K562 (cell line): ENCODE measurements around the gene B2M. TPM values are rescaled to one million over a fixed set of nuclear protein-coding genes. Genes with fewer than 3 reads are reported as not detected.

Source experiments
- CREM ChIP-seq: IDR thresholded peaks from 2 replicates; pipeline ENCODE4 v1.6.1; 2014; ENCODE audit warnings: antibody characterized with exemption, low read depth
- NR1H2 ChIP-seq: sonication (generic); formaldehyde crosslinking; IDR thresholded peaks from 2 replicates; pipeline ENCODE4 v1.4.0; 2020; ENCODE audit warnings: mild to moderate bottlenecking, missing genetic modification reagents
- PHTF2 ChIP-seq: fragments of 250-450 bp; sonication (Bioruptor Pico); IDR thresholded peaks from 2 replicates; pipeline ENCODE4 v1.5.0; 2021; ENCODE audit warnings: mild to moderate bottlenecking
- ZBTB8A ChIP-seq: fragments of 450-650 bp; IDR thresholded peaks from 2 replicates; pipeline ENCODE4 v1.6.1; 2018; ENCODE audit warnings: mild to moderate bottlenecking, moderate library complexity; ENCODE audit not compliant: partially characterized antibody
- ZEB2 ChIP-seq: fragments of 450-650 bp; IDR thresholded peaks from 2 replicates; pipeline ENCODE4 v1.6.1; 2016
- polyA plus RNA-seq, 8 experiments: library from polyadenylated mRNA; depleted of rRNA in 4 of 8; stranded (reverse) in 5 of 8; unstranded in 3 of 8; fragments of >200 nt; fragmentation: Nextera tagmentation in 2 of 8; fragmentation: Illumina TruSeq in 1 of 8; extraction: Ambion mirVana in 2 of 8; extraction: Trizol in 1 of 8; gene quantifications; 2 replicates each; pipeline versions ENCODE4 v1.2.1 to v1.2.3, GENCODE V29; 2011 to 2014; ENCODE audit warnings: inconsistent platforms in 1 of 8, missing spikeins in 1 of 8
- total RNA-seq, 7 experiments: library from RNA; depleted of rRNA in 6 of 7; stranded (reverse); fragments of >200 nt in 6 of 7; fragmentation: Illumina TruSeq in 2 of 7; extraction: Trizol in 2 of 7; gene quantifications; 2 replicates each; pipeline versions ENCODE4 v1.2.1 to v1.2.3, GENCODE V29; 2011 to 2021; ENCODE audit warnings: low replicate concordance in 1 of 7
- TF ChIP-seq, protein P1 (sequence below), 2 experiments: fragments of 450-650 bp; formaldehyde crosslinking in 1 of 2; IDR thresholded peaks; 2 replicates each; pipeline versions ENCODE4 v1.4.0 to v1.6.1; 2014 to 2020; ENCODE audit warnings: mild to moderate bottlenecking in 2 of 2, borderline replicate concordance in 1 of 2, low read depth in 1 of 2

B2M gene
- total and polyA plus RNA-seq, 9 of the 15 experiments (the other 6 are each of a cell fraction or from before 2014, with no cell fraction given), result 460 to 3,138 (median 1,032) TPM

DNA sequence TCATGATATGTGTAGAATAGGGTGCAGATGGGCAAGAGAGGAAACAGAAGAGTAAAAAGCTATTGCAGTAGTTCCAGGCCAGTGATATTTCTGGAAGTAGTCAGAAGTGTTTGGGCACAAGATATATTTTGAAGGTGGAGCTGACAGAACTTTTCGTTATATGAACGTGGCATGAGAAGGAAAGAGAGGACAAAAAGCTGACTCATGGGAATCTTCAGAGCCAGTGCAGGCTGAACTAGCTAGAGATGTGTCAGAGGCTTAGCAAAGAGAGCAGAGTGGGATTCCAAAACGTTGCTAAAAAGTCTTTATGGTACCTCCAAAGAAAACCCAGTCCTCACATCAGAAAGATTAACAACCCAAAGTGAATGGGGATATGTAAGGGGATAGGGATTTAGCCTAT is 53.7 kb downstream of the B2M start (continued):
- TF ChIP-seq, protein P1, sequence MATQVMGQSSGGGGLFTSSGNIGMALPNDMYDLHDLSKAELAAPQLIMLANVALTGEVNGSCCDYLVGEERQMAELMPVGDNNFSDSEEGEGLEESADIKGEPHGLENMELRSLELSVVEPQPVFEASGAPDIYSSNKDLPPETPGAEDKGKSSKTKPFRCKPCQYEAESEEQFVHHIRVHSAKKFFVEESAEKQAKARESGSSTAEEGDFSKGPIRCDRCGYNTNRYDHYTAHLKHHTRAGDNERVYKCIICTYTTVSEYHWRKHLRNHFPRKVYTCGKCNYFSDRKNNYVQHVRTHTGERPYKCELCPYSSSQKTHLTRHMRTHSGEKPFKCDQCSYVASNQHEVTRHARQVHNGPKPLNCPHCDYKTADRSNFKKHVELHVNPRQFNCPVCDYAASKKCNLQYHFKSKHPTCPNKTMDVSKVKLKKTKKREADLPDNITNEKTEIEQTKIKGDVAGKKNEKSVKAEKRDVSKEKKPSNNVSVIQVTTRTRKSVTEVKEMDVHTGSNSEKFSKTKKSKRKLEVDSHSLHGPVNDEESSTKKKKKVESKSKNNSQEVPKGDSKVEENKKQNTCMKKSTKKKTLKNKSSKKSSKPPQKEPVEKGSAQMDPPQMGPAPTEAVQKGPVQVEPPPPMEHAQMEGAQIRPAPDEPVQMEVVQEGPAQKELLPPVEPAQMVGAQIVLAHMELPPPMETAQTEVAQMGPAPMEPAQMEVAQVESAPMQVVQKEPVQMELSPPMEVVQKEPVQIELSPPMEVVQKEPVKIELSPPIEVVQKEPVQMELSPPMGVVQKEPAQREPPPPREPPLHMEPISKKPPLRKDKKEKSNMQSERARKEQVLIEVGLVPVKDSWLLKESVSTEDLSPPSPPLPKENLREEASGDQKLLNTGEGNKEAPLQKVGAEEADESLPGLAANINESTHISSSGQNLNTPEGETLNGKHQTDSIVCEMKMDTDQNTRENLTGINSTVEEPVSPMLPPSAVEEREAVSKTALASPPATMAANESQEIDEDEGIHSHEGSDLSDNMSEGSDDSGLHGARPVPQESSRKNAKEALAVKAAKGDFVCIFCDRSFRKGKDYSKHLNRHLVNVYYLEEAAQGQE (IDR thresholded peaks at IDR 0.05; ENCODE audit: borderline replicate concordance), result no peak
- TF ChIP-seq, protein P1 (CRISPR knock-in tag; IDR thresholded peaks at IDR 0.05; ENCODE audit: low read depth), result no peak
- TF ChIP-seq CREM (no peak), NR1H2 (CRISPR knock-in tag) (no peak), ZEB2 (no peak), ZBTB8A (no peak), PHTF2 (CRISPR knock-in tag) (no peak)
